NOMO-1 treated with dmso at 0.1 percent for 144 hours (cell line): ENCODE data around the gene UFC1.

Experiments
- DNase-seq: peaks from one replicate; lab custom pipeline; 2025; ENCODE audit not compliant: unreplicated experiment; lab: John Stamatoyannopoulos, UW

The UFC1 gene

GRCh38 chr1:161168906-161169305 is 15.1 kb downstream of the UFC1 start:
- no peak for DNase-seq

DNA sequence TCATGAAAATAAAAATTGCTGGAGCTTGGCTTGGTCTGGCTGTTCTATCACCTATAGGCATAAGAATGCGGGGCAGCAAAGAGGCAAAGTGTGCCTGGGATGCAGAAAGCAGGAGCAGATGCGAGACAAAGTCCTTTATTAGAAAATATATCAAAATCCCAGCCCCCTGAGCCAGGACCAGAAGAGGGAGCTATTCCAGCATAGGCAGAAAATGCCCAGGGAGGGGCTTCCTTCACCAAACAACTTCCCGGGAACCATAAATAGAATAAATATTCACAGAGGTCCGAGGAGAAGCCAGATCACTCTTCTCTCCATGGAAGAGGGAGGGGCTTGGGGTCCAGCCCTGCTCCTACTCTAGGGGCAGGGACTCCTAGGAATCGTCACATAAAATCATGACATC is 17.4 kb downstream of the UFC1 start:
- DNase-seq: no peak

- DNase-seq: no peak
These were observed 17.9 kb downstream of the UFC1 start for GRCh38 chr1:161171696-161172095.

- no peak for DNase-seq
These were observed 18.6 kb downstream of the UFC1 start for GRCh38 chr1:161172349-161172748.

- DNase-seq: no peak
These were observed 19.1 kb downstream of the UFC1 start for GRCh38 chr1:161172776-161173376.

DNA sequence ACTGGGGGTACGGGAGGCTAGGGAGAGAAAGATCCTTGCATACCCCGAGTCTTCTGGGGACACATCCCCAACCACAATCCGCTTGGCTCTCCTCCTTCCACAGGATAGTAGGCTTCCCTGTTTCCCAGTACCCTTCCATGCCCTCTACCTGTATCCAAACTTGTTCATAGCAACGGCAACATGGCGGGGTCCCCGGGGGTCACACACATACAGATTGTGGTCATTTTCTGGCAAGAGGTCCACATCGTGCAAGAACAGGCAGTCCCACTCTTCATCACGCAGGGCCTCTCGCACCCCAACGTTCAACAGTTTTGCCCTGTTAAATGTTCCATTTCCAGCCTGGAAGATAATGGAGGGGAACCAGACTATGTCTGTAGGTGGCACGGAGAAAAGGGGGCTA is 19.9 kb downstream of the UFC1 start:
- no peak for DNase-seq

GRCh38 chr1:161174911-161175310 is 21.1 kb downstream of the UFC1 start:
- no peak for DNase-seq

DNA sequence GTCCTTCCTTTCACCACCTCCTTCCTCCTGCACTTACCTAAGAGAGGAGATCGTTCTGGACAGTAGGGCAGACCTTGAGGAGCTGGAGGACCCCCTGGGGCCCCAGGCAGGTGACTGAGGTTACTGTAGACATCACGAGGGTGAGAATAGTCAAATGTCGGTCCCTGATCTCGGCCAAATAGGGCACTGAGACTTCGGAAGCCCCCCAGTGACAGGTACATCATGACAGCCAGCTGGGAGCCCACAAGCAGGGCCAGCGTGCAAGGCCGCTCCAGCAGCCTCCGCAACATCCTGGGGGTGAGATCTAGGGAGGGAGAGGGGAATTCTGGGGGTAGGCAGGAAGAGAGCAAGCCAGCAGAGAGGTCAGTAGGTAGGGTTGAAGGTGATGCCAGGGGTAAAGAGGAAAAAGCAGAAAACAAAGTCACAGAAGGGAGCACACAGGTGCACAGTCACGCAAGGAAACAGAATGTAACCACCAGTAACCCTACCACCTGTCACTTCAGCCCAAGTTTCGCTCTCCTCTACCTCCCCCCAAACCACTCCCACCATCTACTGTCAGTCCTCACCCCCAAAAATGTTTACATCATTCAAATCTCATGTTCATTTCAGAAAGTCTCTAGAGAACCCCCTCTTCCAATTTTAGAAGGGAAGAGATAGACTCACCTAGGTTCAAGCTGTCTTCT is 22.1 kb downstream of the UFC1 start:
- DNase-seq: no peak

DNA sequence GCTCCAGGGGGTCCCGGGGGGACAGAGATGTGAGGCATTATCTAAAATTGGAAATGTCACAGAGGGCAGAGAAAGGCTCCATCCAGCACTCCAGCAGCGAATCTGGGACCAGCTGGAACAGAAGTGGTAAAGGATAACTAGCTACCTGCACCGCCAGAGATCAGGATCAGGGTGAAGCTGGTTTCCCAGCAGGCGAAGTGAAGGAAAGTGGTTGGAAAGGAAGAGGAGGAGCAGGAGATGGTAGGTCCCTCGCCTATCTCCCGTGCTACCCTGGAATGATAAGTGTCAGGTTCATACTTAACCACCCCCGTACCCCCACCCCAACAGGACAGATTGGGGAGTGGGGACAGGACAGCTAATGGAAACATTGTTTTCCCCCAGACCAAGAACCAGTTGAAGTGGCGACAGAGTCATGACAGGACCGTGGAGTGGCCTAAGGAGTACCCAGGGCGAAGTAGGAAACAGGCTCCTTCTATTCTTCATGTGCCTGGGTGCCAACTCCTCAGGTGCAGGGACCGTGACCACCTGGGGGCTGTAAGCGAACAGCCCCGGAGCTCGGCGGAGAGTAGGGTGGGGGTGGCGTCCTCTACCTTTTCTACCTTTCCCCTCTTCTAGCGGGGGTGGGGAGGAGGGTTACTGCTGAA is 22.8 kb downstream of the UFC1 start:
- no peak for DNase-seq

DNA sequence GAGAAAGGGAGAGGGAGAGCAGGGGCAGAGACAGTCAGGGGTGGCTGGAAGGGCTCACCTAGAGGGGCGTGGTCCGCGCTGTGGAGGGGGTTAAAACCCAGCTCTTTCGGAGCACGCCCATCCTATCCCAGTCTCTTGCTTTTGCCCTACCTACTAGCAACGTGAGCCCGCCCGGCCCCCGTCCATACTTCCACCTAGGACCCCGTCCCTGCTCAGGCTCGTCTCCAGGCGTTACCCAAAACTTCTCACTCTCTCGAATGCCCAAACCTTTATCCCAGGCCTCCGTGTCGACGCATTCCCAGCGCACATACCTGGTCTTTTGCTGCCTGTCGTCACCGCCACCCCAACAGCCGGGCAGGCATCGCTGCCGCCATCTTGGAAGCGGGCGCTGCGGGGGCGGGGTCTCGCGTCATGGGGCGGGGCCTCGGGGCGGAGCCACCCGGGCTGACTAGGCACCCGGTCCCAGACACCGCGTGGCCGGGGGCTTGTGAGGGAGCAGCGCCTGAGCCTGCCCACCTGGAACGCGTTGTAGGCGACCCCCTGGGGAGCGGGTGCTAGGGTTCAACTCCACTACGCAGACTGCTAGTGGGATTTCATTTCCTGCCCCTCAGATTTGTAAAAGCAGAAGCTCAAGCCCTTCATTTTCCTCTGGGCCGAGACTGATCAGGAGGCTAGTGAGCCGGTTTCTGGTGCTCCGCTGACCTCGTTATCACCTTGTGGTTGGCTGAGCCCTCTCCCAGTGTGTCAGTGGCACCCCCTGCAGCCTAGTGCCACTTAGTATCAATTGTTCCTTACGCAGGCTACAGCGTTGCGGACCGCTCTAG is 23.5 kb downstream of the UFC1 start, which contains the start of gene B4GALT3:
TSS of gene B4GALT3 (minus strand) at position 396 of the 824 bp plus-strand sequence. CDS start 1,447 bp downstream, outside the sequence.
- DNase-seq: peak; percentile 58

DNA sequence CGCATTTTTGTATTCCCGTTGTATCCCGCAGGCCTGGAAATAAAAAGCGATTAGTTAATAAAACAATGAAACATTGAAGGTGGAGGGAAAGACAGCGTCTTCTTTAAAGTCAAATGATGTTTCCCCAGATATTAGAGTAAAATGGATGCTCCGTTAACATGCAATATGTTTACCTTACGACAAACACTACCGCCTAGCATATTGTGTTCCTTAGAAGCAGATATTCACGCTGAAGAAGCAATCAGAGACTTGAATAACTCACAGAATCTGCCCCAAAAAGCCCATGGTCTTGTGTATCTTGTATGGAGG is 24.1 kb downstream of the UFC1 start:
- no peak for DNase-seq

DNA sequence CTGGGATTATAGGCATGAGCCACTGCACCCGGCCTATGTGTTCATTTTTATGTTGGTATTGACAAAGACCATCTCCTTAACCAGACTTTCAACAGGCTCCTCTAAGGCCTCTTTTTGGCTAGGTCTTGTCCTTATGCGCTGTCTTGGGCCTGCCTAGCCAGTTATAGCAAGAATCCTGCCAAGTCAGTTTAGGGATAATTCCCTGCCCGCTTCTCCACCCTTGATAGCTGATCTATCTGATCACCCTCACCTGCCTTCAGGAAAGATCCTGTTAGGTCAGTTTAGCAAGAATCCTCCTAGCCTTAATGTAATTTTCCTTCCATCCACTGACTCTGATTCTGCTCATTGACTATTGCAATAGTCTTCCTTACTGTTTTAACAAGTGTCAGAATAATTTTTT is 25.9 kb downstream of the UFC1 start:
- no peak for DNase-seq

DNA sequence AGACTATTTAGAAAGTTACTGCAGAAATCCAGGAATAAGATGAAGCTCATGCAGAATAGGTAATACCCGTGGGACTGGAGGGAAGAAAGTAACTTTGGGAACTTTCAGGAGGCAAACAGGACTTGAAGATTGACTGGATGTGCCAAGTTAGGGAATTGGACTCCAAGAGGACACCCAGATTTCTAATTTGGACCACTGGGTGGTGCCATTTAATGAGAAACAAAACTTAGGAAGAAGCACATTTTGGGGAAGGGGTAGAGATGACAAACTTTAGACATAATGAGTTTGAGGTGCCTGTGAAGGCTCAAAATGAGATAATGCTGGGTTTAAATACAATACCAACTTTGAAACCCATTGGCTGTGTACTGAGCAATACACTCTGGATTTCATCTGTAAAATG is 26.9 kb downstream of the UFC1 start:
- DNase-seq: no peak

DNA sequence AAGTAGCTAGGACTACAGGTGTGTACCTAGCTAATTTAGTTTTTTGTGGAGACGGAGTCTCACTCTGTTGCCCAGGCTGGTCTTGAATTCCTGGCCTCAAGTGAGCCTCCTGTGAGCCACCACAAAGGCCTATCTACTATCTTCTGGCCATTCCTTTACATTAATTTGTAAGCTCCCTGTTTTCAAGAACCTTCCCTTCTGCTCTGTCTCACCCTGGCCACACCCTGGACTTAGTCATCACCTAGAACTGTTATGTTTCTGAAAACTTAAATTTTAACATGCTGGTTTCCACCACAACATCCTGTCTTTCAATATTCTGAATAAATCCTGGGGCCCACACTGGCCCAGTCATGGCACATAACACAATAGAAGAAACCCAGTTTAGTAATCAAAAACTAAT is 28.4 kb downstream of the UFC1 start:
- peak; percentile 80 for DNase-seq

DNA sequence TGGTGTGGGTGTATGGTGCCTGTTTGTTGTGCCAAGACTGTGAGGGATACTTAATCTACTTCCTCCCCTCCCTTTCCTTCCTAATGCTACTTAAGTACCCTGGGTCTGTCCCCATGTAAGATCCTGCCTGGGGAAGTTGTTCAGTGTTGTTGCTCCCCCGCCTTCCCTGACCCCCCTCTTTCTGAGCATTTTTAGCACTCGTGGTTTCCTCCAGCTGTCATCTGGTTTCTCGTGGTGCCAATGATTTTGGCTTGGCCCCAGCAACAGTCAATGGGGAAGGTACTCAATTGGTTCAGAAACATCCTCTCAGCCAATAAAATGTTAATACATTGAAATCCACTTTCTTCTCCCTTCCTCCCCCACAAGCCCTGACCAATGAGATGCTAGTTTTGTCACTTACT is 31.5 kb downstream of the UFC1 start:
- DNase-seq: peak; percentile 97

DNA sequence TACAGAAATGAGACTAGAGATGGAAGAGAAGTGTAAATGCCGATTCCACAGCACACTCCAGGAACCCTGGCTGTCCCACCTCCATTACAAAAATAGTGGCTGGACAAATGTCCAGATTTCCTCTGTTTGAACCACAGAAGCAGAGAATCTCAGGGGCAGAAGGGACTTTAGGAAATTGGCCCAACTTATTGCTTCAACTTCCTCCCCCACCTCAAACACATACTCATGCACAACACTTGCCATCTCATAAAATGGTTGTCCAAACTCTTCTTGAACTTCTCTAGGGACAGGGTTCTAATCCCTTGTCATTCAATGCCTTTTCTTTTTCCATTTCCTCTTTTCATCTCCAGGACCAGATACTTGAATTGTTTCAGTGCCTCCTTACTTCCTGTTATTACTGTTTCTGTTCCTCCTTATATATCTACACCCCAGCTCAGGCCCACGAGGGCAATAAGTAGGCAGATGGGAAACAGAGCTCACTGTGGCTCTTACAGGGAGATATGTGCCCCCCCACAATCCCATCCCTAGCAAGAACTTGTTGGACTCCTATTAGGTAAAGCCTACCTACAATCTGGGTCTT is 32.0 kb downstream of the UFC1 start:
- DNase-seq: peak; percentile 77

DNA sequence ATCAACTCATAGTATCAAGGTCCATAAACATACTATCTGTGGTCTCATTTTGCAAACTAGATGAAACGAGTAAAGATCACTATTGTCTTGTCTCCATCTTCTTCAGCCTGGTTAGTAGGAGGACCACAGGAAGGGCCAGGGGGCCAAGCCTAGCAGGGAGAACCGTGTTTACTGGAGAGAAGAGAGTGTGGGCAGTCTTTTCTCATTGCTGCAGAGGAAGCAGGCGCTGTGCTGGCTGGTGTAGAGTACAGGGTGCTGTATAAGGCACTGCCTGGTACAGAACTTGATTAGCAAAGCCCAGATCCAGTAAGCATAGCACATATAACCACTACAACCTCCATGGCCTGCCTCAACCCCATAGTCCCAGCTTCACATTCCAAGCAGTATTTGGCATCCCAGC is 33.5 kb downstream of the UFC1 start:
- no peak for DNase-seq

DNA sequence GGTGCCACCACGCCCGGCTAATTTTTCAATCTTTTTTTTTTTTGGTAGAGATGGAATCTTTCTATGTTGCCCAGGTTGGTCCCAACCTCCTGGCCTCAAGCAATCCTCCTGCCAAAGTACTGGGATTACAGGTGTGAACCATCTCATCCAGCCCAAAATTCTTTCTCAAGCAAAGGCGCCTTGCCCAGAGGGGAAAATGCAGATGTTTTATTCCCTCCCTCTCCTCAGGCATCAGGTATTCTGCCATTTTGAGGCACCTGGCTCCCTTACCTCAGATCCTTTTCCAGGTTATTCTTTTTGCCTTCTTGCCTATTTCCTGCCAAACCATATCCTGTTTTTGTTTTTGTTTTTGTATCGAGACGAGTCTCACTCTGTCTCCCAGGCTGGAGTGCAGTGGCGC is 34.6 kb downstream of the UFC1 start:
- DNase-seq: no peak

GRCh38 chr1:161189036-161189435 is 35.3 kb downstream of the UFC1 start:
- DNase-seq: no peak

DNA sequence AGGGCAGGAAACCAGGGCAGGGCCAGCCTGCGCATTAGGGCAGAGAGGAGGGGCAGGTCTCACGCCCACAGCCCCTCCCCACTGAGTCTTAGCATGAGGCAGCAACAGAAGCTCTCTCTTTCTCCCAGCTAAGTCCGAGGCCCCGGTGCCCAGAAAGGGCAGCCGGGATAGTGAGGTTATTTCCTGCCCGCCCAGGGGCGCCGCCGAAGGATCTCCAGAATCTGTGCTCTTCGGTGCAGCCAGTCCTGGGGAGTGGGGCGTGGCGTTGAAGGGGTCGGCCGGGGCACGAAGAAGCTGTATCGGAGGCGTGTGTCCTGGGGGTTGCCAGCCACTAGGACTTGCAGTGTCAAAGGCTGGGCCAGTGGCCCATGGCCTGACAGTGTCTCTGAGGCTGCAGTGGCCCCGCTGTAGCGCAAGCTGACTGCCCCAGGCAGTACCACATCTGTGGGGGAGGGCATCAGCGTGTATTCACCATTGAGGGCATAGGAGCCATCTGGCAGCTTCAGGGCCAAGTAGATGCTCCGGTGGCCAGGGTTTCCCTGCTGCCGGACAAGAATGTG is 37.3 kb downstream of the UFC1 start:
- no peak for DNase-seq

GRCh38 chr1:161191971-161192370 is 38.2 kb downstream of the UFC1 start:
- DNase-seq: no peak
